Esophagus muscularis mucosa (tissue), 4 donors: ENCODE data around the gene DCAF6.

Experiments
- CTCF ChIP-seq, 3 experiments: fragments of 200-600 bp in 2 of 3; fragments of 450-650 bp in 1 of 3; sonication (generic) in 2 of 3; IDR thresholded peaks; one replicate each; pipeline ENCODE4 v1.5.1; 2017 to 2019; ENCODE audit warnings: antibody characterized with exemption in 3 of 3, mild to moderate bottlenecking in 2 of 3, moderate library complexity in 1 of 3
- EP300 ChIP-seq: sonication (generic); formaldehyde crosslinking; IDR thresholded peaks from one replicate; pipeline ENCODE4 v1.6.1; 2017; ENCODE audit warnings: antibody characterized with exemption
- POLR2A ChIP-seq: fragments of 450-650 bp; IDR thresholded peaks from one replicate; pipeline ENCODE4 v1.6.1; 2017; ENCODE audit warnings: antibody characterized with exemption, moderate library complexity, mild to moderate bottlenecking, low read depth
- POLR2AphosphoS5 ChIP-seq, 2 donors: sonication (generic); formaldehyde crosslinking; IDR thresholded peaks; one replicate each; pipeline ENCODE4 v1.6.1; 2017; ENCODE audit warnings: antibody characterized with exemption in 2 of 2

GRCh38 chr1:168050307-168050706, 113.8 kb downstream of the DCAF6 start:
- no peak for TF ChIP-seq CTCF (IDR thresholded peaks at IDR 0.05)
- no peak for TF ChIP-seq POLR2A
- TF ChIP-seq POLR2AphosphoS5 (IDR thresholded peaks at IDR 0.05): no peak
- no peak for TF ChIP-seq EP300
